ENCODE measurements around the gene OSBPL9.
"Not testable (repeated sequence)": the region's sequence is repeated elsewhere in the genome, so short reads cannot be mapped to it uniquely, and the experiment has no call there.

OSBPL9 gene

GRCh38 chr1:51724797-51725196, 107.9 kb downstream of the OSBPL9 start:
- in situ Hi-C loops (cut with HindIII; ENCODE audit: low pct_ligation_motif_present, low pct_unique_long_range_greater_than_20kb, low sequenced_read_pairs) = no loop called here

GRCh38 chr1:51726051-51726450, 109.2 kb downstream of the OSBPL9 start:
- in situ Hi-C loops (cut with HindIII; ENCODE audit: low pct_ligation_motif_present, low pct_unique_long_range_greater_than_20kb, low sequenced_read_pairs) = no loop called here
- DNase-seq = no peak

More at GRCh38 chr1:51724797-51725196, 107.9 kb downstream of the OSBPL9 start:
- DNase-seq = no peak

- in situ Hi-C loops (cut with HindIII; ENCODE audit: low pct_ligation_motif_present, low pct_unique_long_range_greater_than_20kb, low sequenced_read_pairs) = no loop called here
- no peak for DNase-seq
Observed at GRCh38 chr1:51726544-51727225, 109.8 kb downstream of the OSBPL9 start.

- DNase-seq = no peak
- in situ Hi-C loops (cut with HindIII; ENCODE audit: low pct_ligation_motif_present, low pct_unique_long_range_greater_than_20kb, low sequenced_read_pairs) = no loop called here
Observed at GRCh38 chr1:51727366-51727765, 110.5 kb downstream of the OSBPL9 start.

- DNase-seq = no peak
Observed at GRCh38 chr1:51728611-51729155, 111.8 kb downstream of the OSBPL9 start.

GRCh38 chr1:51729156-51729823, 112.4 kb downstream of the OSBPL9 start:
- peak; percentile 95 for DNase-seq
- in situ Hi-C loops (cut with HindIII; ENCODE audit: low pct_ligation_motif_present, low pct_unique_long_range_greater_than_20kb, low sequenced_read_pairs) = no loop called here

More at GRCh38 chr1:51728611-51729155, 111.8 kb downstream of the OSBPL9 start:
- in situ Hi-C loops (cut with HindIII; ENCODE audit: low pct_ligation_motif_present, low pct_unique_long_range_greater_than_20kb, low sequenced_read_pairs) = no loop called here

- peak; percentile 34 for DNase-seq
- in situ Hi-C loops (cut with HindIII; ENCODE audit: low pct_ligation_motif_present, low pct_unique_long_range_greater_than_20kb, low sequenced_read_pairs) = no loop called here
Observed at GRCh38 chr1:51729824-51730301, 113.0 kb downstream of the OSBPL9 start.

GRCh38 chr1:51731998-51732397, 115.1 kb downstream of the OSBPL9 start:
- DNase-seq = no peak
- in situ Hi-C loops (cut with HindIII; ENCODE audit: low pct_ligation_motif_present, low pct_unique_long_range_greater_than_20kb, low sequenced_read_pairs) = no loop called here

GRCh38 chr1:51732701-51733425, 116.0 kb downstream of the OSBPL9 start:
- in situ Hi-C loops (cut with HindIII; ENCODE audit: low pct_ligation_motif_present, low pct_unique_long_range_greater_than_20kb, low sequenced_read_pairs) = no loop called here
- DNase-seq = no peak

GRCh38 chr1:51733426-51733774, 116.5 kb downstream of the OSBPL9 start:
- in situ Hi-C loops (cut with HindIII; ENCODE audit: low pct_ligation_motif_present, low pct_unique_long_range_greater_than_20kb, low sequenced_read_pairs); DNase-seq: not testable (repeated sequence)

GRCh38 chr1:51733793-51734522, 117.1 kb downstream of the OSBPL9 start:
- in situ Hi-C loops (cut with HindIII; ENCODE audit: low pct_ligation_motif_present, low pct_unique_long_range_greater_than_20kb, low sequenced_read_pairs) = no loop called here

GRCh38 chr1:51734896-51735745, 118.2 kb downstream of the OSBPL9 start:
- in situ Hi-C loops (cut with HindIII; ENCODE audit: low pct_ligation_motif_present, low pct_unique_long_range_greater_than_20kb, low sequenced_read_pairs) = no loop called here

More at GRCh38 chr1:51733793-51734522, 117.1 kb downstream of the OSBPL9 start:
- no peak for DNase-seq

GRCh38 chr1:51735746-51736254, 118.9 kb downstream of the OSBPL9 start:
- DNase-seq = no peak
- in situ Hi-C loops (cut with HindIII; ENCODE audit: low pct_ligation_motif_present, low pct_unique_long_range_greater_than_20kb, low sequenced_read_pairs) = no loop called here

More at GRCh38 chr1:51734896-51735745, 118.2 kb downstream of the OSBPL9 start:
- DNase-seq = no peak

GRCh38 chr1:51736702-51737101, 119.8 kb downstream of the OSBPL9 start:
- peak; percentile 66 for DNase-seq
- in situ Hi-C loops (cut with HindIII; ENCODE audit: low pct_ligation_motif_present, low pct_unique_long_range_greater_than_20kb, low sequenced_read_pairs) = no loop called here

- DNase-seq = no peak
- in situ Hi-C loops (cut with HindIII; ENCODE audit: low pct_ligation_motif_present, low pct_unique_long_range_greater_than_20kb, low sequenced_read_pairs) = no loop called here
Observed at GRCh38 chr1:51738681-51739080, 121.8 kb downstream of the OSBPL9 start.

GRCh38 chr1:51740652-51741051, 123.8 kb downstream of the OSBPL9 start:
- no peak for DNase-seq
- in situ Hi-C loops (cut with HindIII; ENCODE audit: low pct_ligation_motif_present, low pct_unique_long_range_greater_than_20kb, low sequenced_read_pairs) = no loop called here

- in situ Hi-C loops (cut with HindIII; ENCODE audit: low pct_ligation_motif_present, low pct_unique_long_range_greater_than_20kb, low sequenced_read_pairs) = no loop called here
- no peak for DNase-seq
Observed at GRCh38 chr1:51741121-51741681, 124.3 kb downstream of the OSBPL9 start.
